ENCODE results near the gene KCNIP4.

DNA sequence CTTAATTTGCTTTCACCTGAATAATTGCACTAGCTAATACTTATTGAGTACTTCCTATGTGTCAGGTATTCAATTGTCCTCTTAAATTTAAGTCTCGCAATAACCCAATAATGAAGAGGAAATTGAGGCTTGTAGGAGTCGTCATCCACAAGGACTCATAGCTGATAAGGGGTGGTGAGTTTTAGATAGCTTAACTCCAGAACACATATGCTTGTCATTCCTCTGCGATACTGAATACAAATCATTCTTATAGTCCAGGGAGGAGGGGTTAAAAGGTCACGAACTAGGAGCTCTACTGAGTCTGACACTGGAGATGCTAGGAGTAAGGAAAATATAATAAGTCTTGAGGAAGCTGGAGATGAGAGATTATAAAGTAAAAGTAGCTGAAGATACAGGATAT, 1249.8 kb downstream of the KCNIP4 start:
- TF ChIP-seq EZH2phosphoT487 (IDR thresholded peaks at IDR 0.05; ENCODE audit: insufficient read depth, low read depth): no peak
- TF ChIP-seq EZH2 (IDR thresholded peaks at IDR 0.05; ENCODE audit: insufficient read depth, poor library complexity, severe bottlenecking): no peak

Measured in GM23248 (cell line).